Panc1 (cell line): ENCODE results near the gene KRTAP5-10.

Experiments used
- CTCF ChIP-seq: fragments of 450-650 bp; IDR thresholded peaks from 2 replicates; pipeline ENCODE4 v1.5.1; 2017; ENCODE audit warnings: mild to moderate bottlenecking
- POLR2AphosphoS5 ChIP-seq: IDR thresholded peaks from 2 replicates; pipeline ENCODE4 v1.6.1; 2012; ENCODE audit warnings: mild to moderate bottlenecking, low read depth, low read length, moderate library complexity
- REST ChIP-seq, 2 experiments: IDR thresholded peaks; 2 replicates each; pipeline ENCODE4 v1.6.1; 2011 to 2012; ENCODE audit warnings: low read depth in 2 of 2, control low read depth in 1 of 2, low read length in 1 of 2, mild to moderate bottlenecking in 1 of 2, moderate library complexity in 1 of 2; ENCODE audit not compliant: insufficient read depth in 1 of 2
- SIN3A ChIP-seq: IDR thresholded peaks from 2 replicates; pipeline ENCODE4 v1.6.1; 2012; ENCODE audit warnings: low read depth, mild to moderate bottlenecking, low read length, moderate library complexity, borderline replicate concordance; ENCODE audit not compliant: insufficient read depth
- TCF7L2 ChIP-seq: IDR thresholded peaks from 2 replicates; pipeline ENCODE4 v1.6.1; 2011; ENCODE audit warnings: mild to moderate bottlenecking, low read depth, low read length, inconsistent platforms

- TF ChIP-seq CTCF (no peak), REST (IDR thresholded peaks at IDR 0.05; ENCODE audit: insufficient read depth in 1 of 2, low read depth in 2 of 2, low read length in 1 of 2) (no peak), POLR2AphosphoS5 (no peak), SIN3A (no peak), TCF7L2 (no peak)
These were observed 39.3 kb upstream of the KRTAP5-10 start for GRCh38 chr11:71525938-71526495.
